Measurements from ENCODE around the gene TRAPPC4.
"Not testable (repeated sequence)": the region's sequence is repeated elsewhere in the genome, so short reads cannot be mapped to it uniquely, and the experiment has no call there.

Gene TRAPPC4

GRCh38 chr11:118988280-118988679, 30.3 kb upstream of the TRAPPC4 start:
- H3K36me3 ChIP-seq (ENCODE audit: control insufficient read depth in 5 of 5, insufficient read depth in 5 of 5, low read length in 5 of 5) = no peaks in the 10 kb centered on the region
- H3K4me3 ChIP-seq (ENCODE audit: low read depth in 1 of 5, low read length in 5 of 5) = no peak overlapping the region
- no peak overlapping the region for H3K27ac ChIP-seq (ENCODE audit: low read depth, low read length)
- H3K27me3 ChIP-seq (ENCODE audit: control insufficient read depth in 5 of 5, insufficient read depth in 4 of 5, low read length in 5 of 5) = no peaks in the 10 kb centered on the region
- no peaks in the 10 kb centered on the region for H3K9me3 ChIP-seq (ENCODE audit: control insufficient read depth in 5 of 5, low read length in 5 of 5)
- no peak overlapping the region for H3K9ac ChIP-seq (ENCODE audit: low read length in 5 of 5)
- H3K4me1 ChIP-seq (ENCODE audit: control insufficient read depth in 5 of 5, insufficient read depth in 5 of 5, low read length in 5 of 5) = no peaks in the 10 kb centered on the region

- H3K9ac ChIP-seq (ENCODE audit: low read length in 5 of 5); H3K4me1 ChIP-seq (ENCODE audit: control insufficient read depth in 5 of 5, insufficient read depth in 5 of 5, low read length in 5 of 5); H3K27me3 ChIP-seq (ENCODE audit: control insufficient read depth in 5 of 5, insufficient read depth in 4 of 5, low read length in 5 of 5); H3K4me3 ChIP-seq (ENCODE audit: low read depth in 1 of 5, low read length in 5 of 5); H3K27ac ChIP-seq (ENCODE audit: low read depth, low read length); H3K36me3 ChIP-seq (ENCODE audit: control insufficient read depth in 5 of 5, insufficient read depth in 5 of 5, low read length in 5 of 5); H3K9me3 ChIP-seq (ENCODE audit: control insufficient read depth in 5 of 5, low read length in 5 of 5): not testable (repeated sequence)
Observed at GRCh38 chr11:118991486-118992038, 27.0 kb upstream of the TRAPPC4 start.

DNA sequence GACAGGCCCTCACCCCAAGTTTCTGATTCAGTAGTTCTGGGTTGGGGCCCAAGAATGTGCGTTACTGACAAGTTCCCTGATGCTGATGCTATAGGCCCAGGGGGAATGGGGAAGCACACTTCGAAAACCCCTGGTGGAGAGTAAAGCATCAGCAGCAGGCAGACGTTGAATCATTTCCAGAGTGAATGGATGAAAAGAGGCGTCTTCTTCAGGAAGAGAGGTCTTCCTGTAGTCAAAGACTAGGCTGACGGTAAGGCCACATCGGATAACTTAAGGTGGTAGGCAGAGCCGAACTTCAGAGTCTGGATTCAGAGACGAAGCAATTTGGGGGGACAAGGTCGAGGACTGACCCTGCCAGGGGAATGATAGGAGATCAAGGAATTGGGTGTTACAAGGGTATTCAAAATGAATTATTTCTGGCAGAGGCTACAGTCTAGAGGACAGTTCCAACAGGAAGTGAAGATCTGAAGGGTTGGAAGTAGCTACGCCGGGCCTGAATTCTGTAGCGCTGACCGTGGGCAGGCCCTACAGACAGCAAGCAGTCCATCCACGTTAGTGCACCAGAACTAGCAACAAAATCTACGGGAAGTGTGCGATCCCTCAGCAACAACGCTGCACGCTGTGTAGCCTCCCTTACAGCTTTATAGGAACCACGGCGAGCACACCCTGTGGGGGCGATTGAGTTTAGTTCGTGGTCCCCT, 21.5 kb upstream of the TRAPPC4 start:
- H3K27me3 ChIP-seq (ENCODE audit: control insufficient read depth in 5 of 5, insufficient read depth in 4 of 5, low read length in 5 of 5) = no peaks in the 10 kb centered on the region
- no peaks in the 10 kb centered on the region for H3K9me3 ChIP-seq (ENCODE audit: control insufficient read depth in 5 of 5, low read length in 5 of 5)
- H3K36me3 ChIP-seq (ENCODE audit: control insufficient read depth in 5 of 5, insufficient read depth in 5 of 5, low read length in 5 of 5) = peaks cover 7 to 21% (median 12%) of the 10 kb centered on the region in 5 donors
- peak overlapping the region; percentile 81 to 99 (median 94) for H3K4me3 ChIP-seq (ENCODE audit: low read depth in 1 of 5, low read length in 5 of 5)
- H3K27ac ChIP-seq (ENCODE audit: low read depth, low read length) = peak overlapping the region; percentile 75
- peak overlapping the region; percentile 16 to 93 (median 74) for H3K9ac ChIP-seq (ENCODE audit: low read length in 5 of 5)
- H3K4me1 ChIP-seq (ENCODE audit: control insufficient read depth in 5 of 5, insufficient read depth in 5 of 5, low read length in 5 of 5) = peaks cover 7 to 24% (median 22%) of the 10 kb centered on the region in 5 donors

GRCh38 chr11:118997627-118998387, 20.8 kb upstream of the TRAPPC4 start, which contains the start of gene CENATAC:
CENATAC (plus strand) TSS chr11:118998138; CDS start chr11:118998198, 60 bp downstream.
- Histone ChIP-seq H3K4me3 (ENCODE audit: low read depth in 1 of 5, low read length in 5 of 5) (peak within 1 kb of the TSS; percentile 81 to 99 (median 94)), H3K9ac (ENCODE audit: low read length in 5 of 5) (peak within 1 kb of the TSS; percentile 73 to 93 (median 76)), H3K27ac (ENCODE audit: low read depth, low read length) (peak within 1 kb of the TSS; percentile 75), H3K4me1 (ENCODE audit: control insufficient read depth in 5 of 5, insufficient read depth in 5 of 5, low read length in 5 of 5) (peaks cover 7 to 24% (median 22%) of the 10 kb centered on the region in 5 donors), H3K36me3 (ENCODE audit: control insufficient read depth in 5 of 5, insufficient read depth in 5 of 5, low read length in 5 of 5) (peaks cover 7 to 26% (median 12%) of the 10 kb centered on the region in 5 donors), H3K9me3 (ENCODE audit: control insufficient read depth in 5 of 5, low read length in 5 of 5) (no peaks in the 10 kb centered on the region), H3K27me3 (ENCODE audit: control insufficient read depth in 5 of 5, insufficient read depth in 4 of 5, low read length in 5 of 5) (no peaks in the 10 kb centered on the region)

- Histone ChIP-seq H3K4me1 (ENCODE audit: control insufficient read depth in 5 of 5, insufficient read depth in 5 of 5, low read length in 5 of 5) (peaks cover 7 to 24% (median 22%) of the 10 kb centered on the region in 5 donors), H3K27ac (ENCODE audit: low read depth, low read length) (peak overlapping the region; percentile 75), H3K9ac (ENCODE audit: low read length in 5 of 5) (peak overlapping the region; percentile 73 to 93 (median 76))
Observed at GRCh38 chr11:118998388-118998717, 20.2 kb upstream of the TRAPPC4 start.

DNA sequence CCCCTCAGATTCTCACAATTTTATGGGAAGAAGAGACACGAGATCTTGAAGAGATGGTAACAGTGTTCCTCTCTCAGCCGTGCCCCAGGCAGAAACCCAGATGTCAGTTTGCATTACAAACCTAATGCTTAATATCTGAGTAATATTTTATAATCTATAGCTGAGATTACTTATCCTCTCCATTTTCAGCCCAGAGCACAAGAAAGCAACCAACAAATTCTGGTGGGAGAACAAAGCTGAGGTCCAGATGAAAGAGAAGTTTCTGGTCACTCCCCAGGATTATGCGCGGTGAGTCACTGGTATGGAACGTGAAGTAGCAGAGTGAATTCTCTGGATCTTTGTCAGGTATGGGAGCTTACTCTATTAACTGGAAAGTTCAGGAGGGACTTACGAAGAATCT, 19.7 kb upstream of the TRAPPC4 start:
- peak overlapping the region; percentile 75 for H3K27ac ChIP-seq (ENCODE audit: low read depth, low read length)
- peaks cover 7 to 24% (median 22%) of the 10 kb centered on the region in 5 donors for H3K4me1 ChIP-seq (ENCODE audit: control insufficient read depth in 5 of 5, insufficient read depth in 5 of 5, low read length in 5 of 5)
- no peaks in the 10 kb centered on the region for H3K27me3 ChIP-seq (ENCODE audit: control insufficient read depth in 5 of 5, insufficient read depth in 4 of 5, low read length in 5 of 5)
- no peaks in the 10 kb centered on the region for H3K9me3 ChIP-seq (ENCODE audit: control insufficient read depth in 5 of 5, low read length in 5 of 5)
- peak overlapping the region; percentile 78 to 99 (median 89) for H3K4me3 ChIP-seq (ENCODE audit: low read depth in 1 of 5, low read length in 5 of 5)
- H3K9ac ChIP-seq (ENCODE audit: low read length in 5 of 5) = peak overlapping the region; percentile 73 to 93 (median 76)
- H3K36me3 ChIP-seq (ENCODE audit: control insufficient read depth in 5 of 5, insufficient read depth in 5 of 5, low read length in 5 of 5) = peaks cover 7 to 32% (median 15%) of the 10 kb centered on the region in 5 donors

More at GRCh38 chr11:118998388-118998717, 20.2 kb upstream of the TRAPPC4 start:
- no peaks in the 10 kb centered on the region for H3K9me3 ChIP-seq (ENCODE audit: control insufficient read depth in 5 of 5, low read length in 5 of 5)
- H3K36me3 ChIP-seq (ENCODE audit: control insufficient read depth in 5 of 5, insufficient read depth in 5 of 5, low read length in 5 of 5) = peaks cover 7 to 32% (median 15%) of the 10 kb centered on the region in 5 donors
- H3K4me3 ChIP-seq (ENCODE audit: low read depth in 1 of 5, low read length in 5 of 5) = peak overlapping the region; percentile 78 to 99 (median 89)
- H3K27me3 ChIP-seq (ENCODE audit: control insufficient read depth in 5 of 5, insufficient read depth in 4 of 5, low read length in 5 of 5) = no peaks in the 10 kb centered on the region

- no peak overlapping the region for H3K9ac ChIP-seq (ENCODE audit: low read length in 5 of 5)
- H3K36me3 ChIP-seq (ENCODE audit: control insufficient read depth in 5 of 5, insufficient read depth in 5 of 5, low read length in 5 of 5) = peaks cover 7 to 37% (median 21%) of the 10 kb centered on the region in 5 donors
- H3K27ac ChIP-seq (ENCODE audit: low read depth, low read length) = no peak overlapping the region
- no peaks in the 10 kb centered on the region for H3K27me3 ChIP-seq (ENCODE audit: control insufficient read depth in 5 of 5, insufficient read depth in 4 of 5, low read length in 5 of 5)
- H3K4me3 ChIP-seq (ENCODE audit: low read depth in 1 of 5, low read length in 5 of 5) = no peak overlapping the region
- H3K4me1 ChIP-seq (ENCODE audit: control insufficient read depth in 5 of 5, insufficient read depth in 5 of 5, low read length in 5 of 5) = peaks cover 7 to 24% (median 22%) of the 10 kb centered on the region in 5 donors
- no peaks in the 10 kb centered on the region for H3K9me3 ChIP-seq (ENCODE audit: control insufficient read depth in 5 of 5, low read length in 5 of 5)
Observed at GRCh38 chr11:119000906-119001305, 17.7 kb upstream of the TRAPPC4 start.

DNA sequence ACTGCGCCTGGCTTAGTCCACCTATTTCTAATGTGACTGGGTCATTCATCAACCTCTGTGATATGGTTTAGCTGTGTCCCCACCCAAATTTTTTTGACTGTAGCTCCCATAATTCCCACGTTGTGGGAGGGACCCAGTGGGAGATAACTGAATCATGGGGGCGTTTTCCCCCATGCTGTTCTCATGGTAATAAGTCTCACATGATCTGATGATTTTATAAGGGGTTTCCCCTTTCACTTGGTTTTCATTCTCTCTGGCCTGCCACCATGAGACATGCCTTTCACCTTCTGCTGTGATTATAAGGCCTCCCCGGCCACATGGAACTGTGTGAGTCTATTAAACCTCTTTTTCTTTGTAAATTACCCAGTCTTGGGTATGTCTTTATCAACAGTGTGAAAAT, 11.9 kb upstream of the TRAPPC4 start:
- no peak overlapping the region for H3K4me3 ChIP-seq (ENCODE audit: low read depth in 1 of 5, low read length in 5 of 5)
- no peaks in the 10 kb centered on the region for H3K4me1 ChIP-seq (ENCODE audit: control insufficient read depth in 5 of 5, insufficient read depth in 5 of 5, low read length in 5 of 5)
- no peaks in the 10 kb centered on the region for H3K27me3 ChIP-seq (ENCODE audit: control insufficient read depth in 5 of 5, insufficient read depth in 4 of 5, low read length in 5 of 5)
- H3K27ac ChIP-seq (ENCODE audit: low read depth, low read length) = no peak overlapping the region
- no peaks in the 10 kb centered on the region for H3K9me3 ChIP-seq (ENCODE audit: control insufficient read depth in 5 of 5, low read length in 5 of 5)
- no peak overlapping the region for H3K9ac ChIP-seq (ENCODE audit: low read length in 5 of 5)
- peaks cover 0 to 58% (median 39%) of the 10 kb centered on the region in 5 donors for H3K36me3 ChIP-seq (ENCODE audit: control insufficient read depth in 5 of 5, insufficient read depth in 5 of 5, low read length in 5 of 5)

DNA sequence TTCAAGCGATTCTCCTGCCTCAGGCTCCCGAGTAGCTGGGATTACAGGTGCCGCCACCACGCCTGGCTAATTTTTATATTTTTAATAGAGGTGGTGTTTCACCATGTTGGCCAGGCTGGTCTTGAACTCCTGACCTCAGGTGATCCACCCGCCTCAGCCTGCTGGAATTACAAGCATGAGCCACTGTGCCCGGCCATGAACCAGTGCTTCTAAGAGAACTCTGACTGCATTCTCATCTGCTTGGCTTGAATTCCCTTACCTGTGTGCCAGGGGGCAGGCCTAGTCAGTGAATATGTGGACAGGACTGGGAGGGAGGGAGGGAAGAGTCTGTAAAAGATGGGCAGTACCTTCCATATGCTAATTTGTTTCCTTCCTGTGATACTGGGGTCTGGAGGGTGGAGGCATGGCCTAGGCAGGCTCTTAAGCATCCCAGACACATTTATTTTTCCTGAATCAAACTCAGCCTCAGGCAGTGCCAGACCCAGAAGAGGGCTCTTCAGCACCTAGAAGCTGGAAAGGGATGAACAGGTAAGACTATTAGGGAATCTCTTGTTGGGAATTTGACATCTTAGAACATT, 7.0 kb upstream of the TRAPPC4 start:
- Histone ChIP-seq H3K27ac (ENCODE audit: low read depth, low read length) (no peak overlapping the region), H3K27me3 (ENCODE audit: control insufficient read depth in 5 of 5, insufficient read depth in 4 of 5, low read length in 5 of 5) (no peaks in the 10 kb centered on the region), H3K36me3 (ENCODE audit: control insufficient read depth in 5 of 5, insufficient read depth in 5 of 5, low read length in 5 of 5) (peaks cover 23 to 81% (median 67%) of the 10 kb centered on the region in 5 donors)

More for the DNA sequence above, 7.0 kb upstream of the TRAPPC4 start:
- peaks cover 0 to 8% (median 6%) of the 10 kb centered on the region in 5 donors for H3K4me1 ChIP-seq (ENCODE audit: control insufficient read depth in 5 of 5, insufficient read depth in 5 of 5, low read length in 5 of 5)
- no peaks in the 10 kb centered on the region for H3K9me3 ChIP-seq (ENCODE audit: control insufficient read depth in 5 of 5, low read length in 5 of 5)
- H3K4me3 ChIP-seq (ENCODE audit: low read depth in 1 of 5, low read length in 5 of 5) = no peak overlapping the region
- H3K9ac ChIP-seq (ENCODE audit: low read length in 5 of 5) = no peak overlapping the region

Data from subcutaneous abdominal adipose tissue (tissue), 5 donors.